ENCODE results near the gene SLC38A5. TPM values are rescaled to one million over a fixed set of nuclear protein-coding genes. Genes with fewer than 3 reads are reported as not detected.

The SLC38A5 gene
- total and polyA plus RNA-seq, 2 experiments from 2014 or later = not detected

GRCh38 chrX:48482526-48482925 lies 12.5 kb upstream of the SLC38A5 start:
- Histone ChIP-seq H3K27me3 (no peaks in the 10 kb centered on the region), H3K4me3 (no peak overlapping the region), H3K27ac (no peak overlapping the region), H3K4me1 (ENCODE audit: low read depth) (no peaks in the 10 kb centered on the region), H3K36me3 (no peaks in the 10 kb centered on the region), H3K9me3 (ENCODE audit: low read depth) (no peaks in the 10 kb centered on the region)
- no peak for TF ChIP-seq CTCF (IDR thresholded peaks at IDR 0.05; ENCODE audit: low read depth, low read length)
- no peak for DNase-seq (ENCODE audit: low read depth in 1 of 2, low spot score in 1 of 2)

- Histone ChIP-seq H3K36me3 (no peaks in the 10 kb centered on the region), H3K4me1 (ENCODE audit: low read depth) (no peaks in the 10 kb centered on the region), H3K27me3 (no peaks in the 10 kb centered on the region), H3K9me3 (ENCODE audit: low read depth) (no peaks in the 10 kb centered on the region), H3K4me3 (no peak overlapping the region), H3K27ac (no peak overlapping the region)
- no peak for DNase-seq (ENCODE audit: low read depth in 1 of 2, low spot score in 1 of 2)
- TF ChIP-seq CTCF (IDR thresholded peaks at IDR 0.05; ENCODE audit: low read depth, low read length) = no peak
These were observed 10.5 kb upstream of the SLC38A5 start for GRCh38 chrX:48480583-48480982.

- Histone ChIP-seq H3K27ac (no peak overlapping the region), H3K27me3 (no peaks in the 10 kb centered on the region), H3K9me3 (ENCODE audit: low read depth) (no peaks in the 10 kb centered on the region), H3K4me1 (ENCODE audit: low read depth) (no peaks in the 10 kb centered on the region), H3K4me3 (no peak overlapping the region), H3K36me3 (no peaks in the 10 kb centered on the region)
- DNase-seq (ENCODE audit: low read depth in 1 of 2, low spot score in 1 of 2) = no peak
- TF ChIP-seq CTCF (IDR thresholded peaks at IDR 0.05; ENCODE audit: low read depth, low read length) = no peak
These were observed 10.1 kb upstream of the SLC38A5 start for GRCh38 chrX:48480142-48480541.

- H3K27me3 ChIP-seq = no peaks in the 10 kb centered on the region
- H3K4me3 ChIP-seq = no peak overlapping the region
- no peaks in the 10 kb centered on the region for H3K4me1 ChIP-seq (ENCODE audit: low read depth)
- H3K36me3 ChIP-seq = no peaks in the 10 kb centered on the region
- H3K27ac ChIP-seq = no peak overlapping the region
- DNase-seq (ENCODE audit: low read depth in 1 of 2, low spot score in 1 of 2) = no peak
- H3K9me3 ChIP-seq (ENCODE audit: low read depth) = no peaks in the 10 kb centered on the region
- TF ChIP-seq CTCF (IDR thresholded peaks at IDR 0.05; ENCODE audit: low read depth, low read length) = no peak
These were observed 8.7 kb upstream of the SLC38A5 start for GRCh38 chrX:48478806-48479205.

DNA sequence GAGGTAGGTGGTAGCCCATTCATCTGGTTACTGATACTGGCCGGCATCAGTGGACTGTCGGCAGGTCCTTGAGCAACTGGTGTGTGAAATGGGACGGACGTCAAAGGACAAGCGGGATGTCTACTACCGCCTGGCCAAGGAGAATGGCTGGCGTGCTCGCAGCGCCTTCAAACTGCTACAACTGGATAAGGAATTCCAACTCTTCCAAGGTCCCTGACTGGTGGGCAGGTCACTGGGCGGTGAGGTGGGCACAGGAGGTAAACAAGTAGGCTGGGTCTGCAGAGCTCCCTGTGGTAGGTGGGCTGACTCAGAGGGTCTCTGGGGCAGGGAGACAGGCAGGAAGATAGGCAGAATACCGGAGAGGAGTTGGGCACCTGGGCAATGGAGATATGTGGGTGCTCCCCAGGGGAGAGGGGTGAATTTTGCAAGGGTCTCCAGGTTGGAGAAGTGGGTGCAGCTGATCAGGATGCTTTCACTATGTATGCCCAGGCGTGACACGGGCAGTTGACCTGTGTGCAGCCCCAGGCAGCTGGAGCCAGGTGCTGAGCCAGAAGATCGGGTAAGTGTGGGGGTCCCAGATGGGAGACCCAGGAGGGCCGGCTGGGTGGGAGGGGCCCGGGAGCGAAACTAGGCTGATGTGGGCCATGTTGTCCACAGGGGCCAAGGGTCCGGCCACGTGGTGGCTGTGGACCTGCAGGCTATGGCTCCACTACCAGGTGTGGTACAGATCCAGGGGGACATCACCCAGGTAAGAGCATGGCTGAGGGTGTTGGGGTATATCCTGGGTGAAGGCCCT lies 8.1 kb upstream of the SLC38A5 start:
- TF ChIP-seq CTCF (IDR thresholded peaks at IDR 0.05; ENCODE audit: low read depth, low read length) = no peak
- Histone ChIP-seq H3K9me3 (ENCODE audit: low read depth) (no peaks in the 10 kb centered on the region), H3K36me3 (no peaks in the 10 kb centered on the region), H3K4me1 (ENCODE audit: low read depth) (no peaks in the 10 kb centered on the region), H3K27me3 (no peaks in the 10 kb centered on the region), H3K27ac (no peak overlapping the region), H3K4me3 (no peak overlapping the region)
- no peak for DNase-seq (ENCODE audit: low read depth in 1 of 2, low spot score in 1 of 2)

Data from cardiac muscle cell (in vitro differentiated cells and primary cell).